Common myeloid progenitor, CD34-positive (primary cell): ENCODE results near the gene DUS3L.

Experiments
- CTCF ChIA-PET: fragments of 350-600 bp; sonication (Branson Sonifier 250); formaldehyde crosslinking; loops from one replicate; lab custom pipeline; 2021; ENCODE audit warnings: antibody characterized with exemption; lab: Charles Lee
- POLR2A ChIA-PET: fragments of 350-600 bp; sonication (Branson Sonifier 250); formaldehyde crosslinking; loops from one replicate; lab custom pipeline; 2021; ENCODE audit warnings: antibody characterized with exemption; lab: Charles Lee
- DNase-seq, 3 donors: peaks; one replicate each; pipeline versions ENCODE4 v3.0.0 to v3.0.0-alpha.2; 2013
- H3K27ac ChIP-seq, 2 experiments: 1 replicate in 1 of 2; 2 replicates in 1 of 2; pipeline ENCODE4 v1.7.0; 2013; ENCODE audit warnings: inconsistent platforms in 2 of 2, low read length in 2 of 2, mild to moderate bottlenecking in 2 of 2, low read depth in 1 of 2, moderate library complexity in 1 of 2; ENCODE audit not compliant: severe bottlenecking in 2 of 2, insufficient read depth in 1 of 2, poor library complexity in 1 of 2
- H3K27me3 ChIP-seq, 5 experiments: replicated peaks in 2 of 5; 1 replicate in 3 of 5; 2 replicates in 2 of 5; pipeline versions ENCODE4 v1.6.1 to v1.7.0; 2013; ENCODE audit warnings: low read length in 4 of 5, mild to moderate bottlenecking in 2 of 5, moderate library complexity in 2 of 5, inconsistent platforms in 1 of 5; ENCODE audit not compliant: insufficient read depth in 5 of 5, control insufficient read depth in 4 of 5
- H3K36me3 ChIP-seq, 4 experiments: 1 replicate in 2 of 4; 2 replicates in 2 of 4; pipeline versions ENCODE4 v1.6.1 to v1.7.0; 2013; ENCODE audit warnings: low read length in 3 of 4, control low read depth in 1 of 4, mild to moderate bottlenecking in 1 of 4; ENCODE audit not compliant: control insufficient read depth in 4 of 4, insufficient read depth in 4 of 4
- H3K4me1 ChIP-seq, 4 experiments: 1 replicate in 3 of 4; 2 replicates in 1 of 4; pipeline versions ENCODE4 v1.6.1 to v1.7.1; 2013; ENCODE audit warnings: low read length in 3 of 4, mild to moderate bottlenecking in 3 of 4, control low read depth in 1 of 4, inconsistent platforms in 1 of 4, moderate library complexity in 1 of 4; ENCODE audit not compliant: control insufficient read depth in 4 of 4, insufficient read depth in 4 of 4; ENCODE audit errors: control extremely low read depth in 1 of 4
- H3K4me3 ChIP-seq, 7 experiments: 1 replicate in 4 of 7; 2 replicates in 3 of 7; pipeline versions ENCODE4 v1.5.1 to v1.7.0; 2013; ENCODE audit warnings: mild to moderate bottlenecking in 7 of 7, low read length in 6 of 7, moderate library complexity in 6 of 7, inconsistent platforms in 2 of 7, low read depth in 2 of 7, control low read depth in 1 of 7; ENCODE audit not compliant: insufficient read depth in 4 of 7, control insufficient read depth in 1 of 7; ENCODE audit errors: extremely low read depth in 1 of 7
- H3K9me3 ChIP-seq, 5 experiments: 1 replicate in 4 of 5; 2 replicates in 1 of 5; pipeline versions ENCODE4 v1.6.1 to v1.7.1; 2013; ENCODE audit warnings: low read length in 4 of 5, mild to moderate bottlenecking in 2 of 5, inconsistent platforms in 1 of 5, low read depth in 1 of 5, moderate library complexity in 1 of 5; ENCODE audit not compliant: control insufficient read depth in 4 of 5, insufficient read depth in 2 of 5; ENCODE audit errors: control extremely low read depth in 1 of 5
- WGBS: methylation state at CpG from one replicate; pipeline ENCODE4 v1.1.5; 2013; ENCODE audit not compliant: insufficient coverage; 5-methylcytosine and 5-hydroxymethylcytosine counted together

Gene DUS3L

DNA sequence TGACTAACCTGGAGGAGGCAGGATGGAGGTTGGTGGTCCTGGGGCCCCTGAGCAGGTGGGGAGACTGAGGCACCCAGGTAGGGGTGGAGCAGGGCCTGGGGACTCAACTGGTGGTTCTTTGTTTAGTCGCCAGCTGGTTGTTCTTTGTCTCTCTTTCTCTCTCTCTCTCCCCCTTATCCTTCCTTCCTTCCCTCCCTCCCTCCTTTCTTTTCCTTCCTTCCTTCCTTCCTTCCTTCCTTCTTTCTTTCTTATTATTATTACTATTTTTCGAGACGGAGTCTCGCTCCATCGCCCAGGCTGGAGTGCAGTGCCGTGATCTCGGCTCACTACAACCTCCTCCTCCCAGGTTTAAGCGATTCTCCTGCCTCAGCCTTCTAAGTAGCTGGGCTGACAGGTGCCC, 7.3 kb upstream of the DUS3L start:
- 100% methylated on average over 5 of the region's 8 CpGs for WGBS
- POLR2A ChIA-PET = interaction anchor here (0.6 kb wide), 1 partner anchor 1779 kb away, joined by 5 read pairs; no protein-coding TSS in a partner anchor
- H3K27me3 ChIP-seq = no peaks in the 10 kb centered on the region

DNA sequence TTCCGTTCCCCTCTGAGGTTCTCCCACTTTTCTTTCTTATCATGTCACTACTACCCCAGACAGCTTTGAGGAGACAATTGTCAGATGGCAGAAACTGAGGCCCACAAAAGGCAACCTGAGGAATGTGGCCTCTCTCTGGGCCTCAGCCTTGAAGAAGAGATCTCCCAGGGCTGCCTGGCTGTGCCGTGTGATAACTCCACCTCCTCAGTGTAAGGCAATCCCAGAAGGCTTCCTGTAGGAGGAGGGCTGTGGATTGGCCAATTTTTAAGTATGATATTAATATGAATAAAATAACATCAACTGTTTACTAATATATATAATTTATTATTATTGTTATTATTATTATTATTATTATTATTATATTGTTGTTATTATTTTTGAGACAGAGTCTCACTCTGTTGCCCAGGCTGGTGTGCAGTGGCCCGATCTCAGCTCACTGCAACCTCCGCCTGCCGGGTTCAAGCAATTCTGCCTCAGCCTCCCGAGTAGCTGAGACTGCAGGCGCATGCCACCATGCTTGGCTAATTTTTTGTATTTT, 4.5 kb upstream of the DUS3L start:
- Histone ChIP-seq H3K4me1 (peaks cover 0 to 35% (median 16%) of the 10 kb centered on the region in 4 experiments), H3K27ac (no peak overlapping the region), H3K27me3 (no peaks in the 10 kb centered on the region), H3K4me3 (no peak overlapping the region), H3K36me3 (no peaks in the 10 kb centered on the region), H3K9me3 (no peaks in the 10 kb centered on the region)
- ChIA-PET CTCF (interaction anchor here (1.1 to 3.2 kb wide), 8 partner anchors 9 to 172 kb away, joined by 3 to 21 read pairs (median 4); no protein-coding TSS in a partner anchor), POLR2A (interaction anchor here (0.7 kb wide), 1 partner anchor 381 kb away, joined by 3 read pairs; no protein-coding TSS in a partner anchor)
- DNase-seq = no peak
- 96% methylated on average over 4 of the region's 7 CpGs for WGBS

More for the DNA sequence above, 7.3 kb upstream of the DUS3L start:
- H3K4me3 ChIP-seq = no peak overlapping the region
- CTCF ChIA-PET = interaction anchor here (2.4 kb wide), 1 partner anchor 95 kb away, joined by 8 read pairs; no protein-coding TSS in a partner anchor
- H3K27ac ChIP-seq = no peak overlapping the region
- DNase-seq = no peak
- H3K36me3 ChIP-seq = no peaks in the 10 kb centered on the region
- H3K9me3 ChIP-seq = no peaks in the 10 kb centered on the region
- peaks cover 0 to 50% (median 17%) of the 10 kb centered on the region in 4 experiments for H3K4me1 ChIP-seq

DNA sequence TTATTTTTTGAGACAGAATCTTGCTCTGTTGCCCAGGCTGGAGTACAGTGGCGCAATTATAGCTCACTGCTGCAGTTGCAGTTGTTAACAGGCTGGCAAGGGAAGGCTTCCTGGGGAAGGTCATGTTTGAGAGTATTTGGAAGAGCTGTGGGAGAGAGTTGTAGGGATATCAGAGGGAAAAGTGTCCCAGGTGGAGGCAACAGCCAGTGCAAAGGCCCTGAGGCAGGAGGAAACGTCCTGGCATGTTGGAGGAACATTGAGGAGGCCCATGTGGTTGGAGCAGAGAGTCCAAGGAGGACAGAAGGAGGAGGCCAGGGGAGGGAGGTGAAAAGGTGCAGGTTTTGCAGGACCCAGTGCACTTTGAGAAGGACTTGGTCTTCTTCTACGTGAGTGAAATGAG, 2.2 kb upstream of the DUS3L start:
- Histone ChIP-seq H3K27ac (no peak overlapping the region), H3K36me3 (peaks cover 2 to 18% (median 14%) of the 10 kb centered on the region in 4 experiments), H3K4me1 (peaks cover 3 to 19% (median 10%) of the 10 kb centered on the region in 4 experiments), H3K4me3 (no peak overlapping the region), H3K27me3 (no peaks in the 10 kb centered on the region), H3K9me3 (no peaks in the 10 kb centered on the region)
- POLR2A ChIA-PET = no interaction called here
- 100% methylated on average over 3 of the region's 3 CpGs for WGBS
- CTCF ChIA-PET = interaction anchor here (1.0 to 3.2 kb wide), 5 partner anchors 11 to 58 kb away, joined by 3 to 21 read pairs (median 4); no protein-coding TSS in a partner anchor
- no peak for DNase-seq

DNA sequence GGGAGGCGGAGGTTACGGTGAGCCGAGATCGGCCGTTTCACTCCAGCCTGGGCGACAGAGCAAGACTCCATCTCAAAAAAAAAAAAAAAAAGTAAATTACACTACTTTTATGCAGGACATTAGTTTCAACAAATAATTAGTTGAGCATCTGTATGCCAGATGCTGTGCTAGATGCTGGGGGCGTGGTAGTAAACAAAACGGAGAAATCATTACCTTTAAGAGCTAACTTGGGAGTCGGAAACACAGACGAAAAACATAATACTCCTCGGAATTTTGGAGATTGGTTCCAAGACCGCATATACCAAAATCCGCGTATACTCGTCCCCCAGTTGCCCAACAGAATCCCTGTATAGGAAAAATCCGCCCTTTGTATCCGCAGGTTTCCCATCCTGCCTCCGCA, 1.3 kb upstream of the DUS3L start:
- peaks cover 3 to 14% (median 10%) of the 10 kb centered on the region in 4 experiments for H3K4me1 ChIP-seq
- DNase-seq = no peak
- H3K9me3 ChIP-seq = no peaks in the 10 kb centered on the region
- ChIA-PET CTCF (interaction anchor here (1.1 to 2.9 kb wide), 2 partner anchors 12 to 244 kb away, joined by 3 to 9 read pairs; no protein-coding TSS in a partner anchor), POLR2A (no interaction called here)
- no peak overlapping the region for H3K27ac ChIP-seq
- WGBS = 98% methylated on average over 11 of the region's 18 CpGs
- no peaks in the 10 kb centered on the region for H3K27me3 ChIP-seq
- H3K4me3 ChIP-seq = no peak overlapping the region
- peaks cover 4 to 28% (median 21%) of the 10 kb centered on the region in 4 experiments for H3K36me3 ChIP-seq

DNA sequence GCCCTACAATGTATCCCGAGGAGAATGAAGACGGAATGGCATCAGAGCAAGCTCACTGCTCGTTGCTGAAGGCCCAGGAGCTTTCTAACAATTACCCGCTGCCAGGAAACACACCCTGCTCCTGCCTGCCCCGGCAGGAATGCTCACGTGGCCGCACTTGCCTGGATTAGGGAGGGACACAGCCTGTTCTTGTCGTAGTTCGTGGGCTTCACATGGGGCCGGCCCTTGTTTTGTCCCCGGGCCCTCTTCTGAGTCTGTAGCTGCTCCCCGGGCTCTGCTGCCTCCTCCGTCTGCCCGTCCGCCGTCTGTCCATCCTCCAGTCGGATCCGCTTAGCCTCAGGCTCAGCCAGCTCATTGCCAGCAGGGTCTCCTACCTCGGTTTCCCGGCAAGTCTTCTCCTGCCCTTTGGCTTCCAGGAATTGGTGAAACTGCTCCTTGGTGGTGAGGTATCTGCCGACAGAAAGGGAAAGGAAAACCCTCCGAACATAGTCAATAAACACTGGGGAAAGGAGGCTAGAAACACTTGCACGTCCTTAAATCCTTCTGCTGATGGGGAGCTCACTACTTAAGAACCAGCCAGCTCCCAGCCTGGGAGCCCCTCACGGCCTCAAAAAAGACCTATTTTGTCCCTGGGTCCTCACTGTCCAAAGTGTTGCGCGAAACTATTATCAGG, 941 bp downstream of the DUS3L start:
- Histone ChIP-seq H3K27ac (peak overlapping the region in 1 of 2 experiments; percentile 94), H3K27me3 (no peaks in the 10 kb centered on the region), H3K36me3 (peaks cover 4 to 50% (median 34%) of the 10 kb centered on the region in 4 experiments), H3K4me3 (peak overlapping the region; percentile 44 to 95 (median 79)), H3K9me3 (no peaks in the 10 kb centered on the region), H3K4me1 (peaks cover 3 to 14% (median 10%) of the 10 kb centered on the region in 4 experiments)
- CTCF ChIA-PET = interaction anchor here (1.3 to 2.9 kb wide), 3 partner anchors 14 to 19 kb away, joined by 4 to 9 read pairs (median 5); no protein-coding TSS in a partner anchor
- no peak for DNase-seq
- POLR2A ChIA-PET = interaction anchor here (1.5 kb wide), 1 partner anchor 38 kb away, joined by 5 read pairs; no protein-coding TSS in a partner anchor
- WGBS = 85% methylated on average over 23 of the region's 26 CpGs

DNA sequence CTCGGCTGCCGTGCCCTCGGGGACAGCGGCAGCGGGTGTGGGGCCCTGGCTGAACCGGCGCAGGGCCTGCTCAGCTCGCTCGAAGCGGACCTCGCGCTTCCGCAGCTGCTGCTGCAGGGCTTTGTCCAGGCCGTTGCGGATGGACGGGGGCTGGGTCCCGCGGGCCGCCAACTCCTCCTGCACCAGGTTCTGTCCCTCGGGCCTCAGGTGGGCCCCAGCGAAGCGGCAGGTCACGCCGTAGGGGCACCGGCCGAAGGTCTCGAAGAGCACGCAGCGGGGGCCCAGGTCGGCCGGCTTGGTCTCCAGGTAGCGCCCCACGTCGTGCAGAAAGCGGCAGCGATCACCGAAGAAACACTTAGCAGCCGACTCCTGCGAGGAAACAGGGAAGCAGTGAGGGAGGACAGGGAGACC, 1.6 kb downstream of the DUS3L start:
- peaks cover 4 to 57% (median 36%) of the 10 kb centered on the region in 4 experiments for H3K36me3 ChIP-seq
- ChIA-PET CTCF (interaction anchor here (1.3 to 2.9 kb wide), 2 partner anchors 15 to 16 kb away, joined by 4 to 9 read pairs; no protein-coding TSS in a partner anchor), POLR2A (interaction anchor here (0.9 kb wide), 1 partner anchor 69 kb away, joined by 4 read pairs; the partner anchor contains the start of gene CATSPERD)
- H3K4me3 ChIP-seq = no peak overlapping the region
- peaks cover 3 to 14% (median 10%) of the 10 kb centered on the region in 4 experiments for H3K4me1 ChIP-seq
- 97% methylated on average over 35 of the region's 39 CpGs for WGBS
- H3K27me3 ChIP-seq = no peaks in the 10 kb centered on the region
- no peak for DNase-seq
- no peaks in the 10 kb centered on the region for H3K9me3 ChIP-seq
- no peak overlapping the region for H3K27ac ChIP-seq
